ENCODE results near the gene DNAJA3.
A peak's percentile ranks its signal among the peaks of the same experiment; 100 is the strongest.

Gene DNAJA3

GRCh38 chr16:4467916-4468315 is 42.2 kb downstream of the DNAJA3 start:
- no peak overlapping the region for H3K4me3 ChIP-seq

GRCh38 chr16:4468972-4469371 is 43.3 kb downstream of the DNAJA3 start:
- no peak overlapping the region for H3K4me3 ChIP-seq
- no peak for TF ChIP-seq CTCF (IDR thresholded peaks at IDR 0.05)
- no peak overlapping the region for H3K27ac ChIP-seq
- no peak for DNase-seq (ENCODE audit: low spot score)

More at GRCh38 chr16:4467916-4468315, 42.2 kb downstream of the DNAJA3 start:
- no peak for DNase-seq (ENCODE audit: low spot score)
- TF ChIP-seq CTCF (IDR thresholded peaks at IDR 0.05): no peak
- no peak overlapping the region for H3K27ac ChIP-seq

DNA sequence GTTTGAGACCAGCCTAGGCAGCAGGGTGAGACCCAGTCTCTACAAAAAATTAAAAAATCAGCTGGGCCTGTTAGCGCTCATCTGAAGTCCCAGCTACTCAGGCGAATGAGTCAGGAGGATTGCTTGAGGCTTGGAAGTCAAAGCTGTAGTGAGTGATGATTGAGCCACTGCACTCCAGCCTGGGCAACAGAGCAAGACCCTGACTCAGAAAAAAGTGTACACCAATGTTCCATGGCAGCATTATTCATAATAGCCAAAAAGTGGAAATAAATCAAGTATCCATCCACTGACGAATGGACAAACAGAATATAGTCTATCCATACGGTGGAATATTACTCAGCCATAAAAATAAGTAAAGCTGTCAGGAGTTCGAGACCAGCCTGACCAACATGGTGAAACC is 46.2 kb downstream of the DNAJA3 start:
- Histone ChIP-seq H3K27ac (no peak overlapping the region), H3K4me3 (no peak overlapping the region)
- no peak for DNase-seq (ENCODE audit: low spot score)
- TF ChIP-seq CTCF (IDR thresholded peaks at IDR 0.05): no peak

DNA sequence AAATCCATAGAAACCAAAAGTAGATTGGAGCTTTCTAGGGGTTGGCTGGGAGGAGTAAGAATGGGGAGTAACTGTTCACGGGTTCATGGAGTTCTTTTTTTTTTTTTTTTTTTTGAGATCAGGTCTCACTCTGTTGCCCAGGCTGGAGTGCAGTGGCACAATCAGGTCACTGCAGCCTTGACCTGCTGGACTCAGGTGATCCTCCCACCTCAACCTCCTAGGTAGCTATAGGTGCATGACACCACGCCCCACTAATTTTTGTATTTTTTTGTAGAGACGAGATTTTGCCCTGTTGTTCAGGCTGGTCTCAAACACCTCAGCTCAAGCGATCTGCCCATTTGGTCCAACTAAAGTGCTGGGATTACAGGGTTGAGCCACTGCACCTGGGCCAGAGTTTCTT is 47.2 kb downstream of the DNAJA3 start:
- Histone ChIP-seq H3K27ac (no peak overlapping the region), H3K4me3 (no peak overlapping the region)
- DNase-seq (ENCODE audit: low spot score): no peak
- TF ChIP-seq CTCF (IDR thresholded peaks at IDR 0.05): no peak

DNA sequence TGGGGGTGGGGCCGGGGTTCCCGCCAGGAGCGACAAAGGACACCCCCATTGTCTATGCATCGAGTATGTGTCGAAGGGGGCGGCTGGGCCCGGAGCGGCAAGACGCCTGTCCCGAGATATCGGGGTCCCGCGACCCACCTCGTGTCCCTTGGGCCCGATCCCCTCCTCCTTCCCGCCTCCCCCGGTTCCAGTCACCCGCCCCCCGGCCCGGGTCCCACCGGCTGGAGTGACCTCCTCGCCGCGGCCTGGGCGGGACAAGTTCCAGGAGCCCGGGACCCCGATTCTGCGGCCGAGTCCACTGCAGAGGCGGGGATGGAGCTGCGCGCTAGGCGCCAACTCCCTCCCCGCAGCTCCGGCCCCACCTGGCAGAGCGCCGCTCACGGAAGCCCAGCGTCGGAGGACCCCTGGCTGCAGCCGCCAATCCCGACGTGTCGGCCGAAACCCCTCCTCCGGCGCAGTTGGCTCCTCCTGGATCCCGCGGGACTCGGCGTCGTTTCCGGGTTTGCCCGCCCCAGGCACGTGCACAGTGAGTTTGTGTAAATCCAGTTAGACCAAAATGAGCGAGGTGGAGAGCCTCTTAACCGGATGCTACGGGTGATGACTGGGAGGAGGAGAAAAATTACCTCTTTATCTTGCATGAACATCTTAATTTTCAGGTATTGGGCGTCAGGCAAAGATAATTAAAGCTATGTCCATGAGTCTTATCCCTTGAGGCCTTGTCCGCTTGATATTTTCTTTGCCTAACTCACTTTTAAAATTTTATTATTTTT is 48.7 kb downstream of the DNAJA3 start, which contains the start of gene NMRAL1:
Gene NMRAL1, minus strand, starts transcription at position 434 of the 770 bp plus-strand sequence. CDS start 493 bp downstream, outside the sequence.
- H3K27ac ChIP-seq: peak within 1 kb of the TSS; percentile 81 to 90
- peak within 1 kb of the TSS; percentile 79 for H3K4me3 ChIP-seq
- DNase-seq (ENCODE audit: low spot score): peak; percentile 94
- no peak for TF ChIP-seq CTCF (IDR thresholded peaks at IDR 0.05)

DNA sequence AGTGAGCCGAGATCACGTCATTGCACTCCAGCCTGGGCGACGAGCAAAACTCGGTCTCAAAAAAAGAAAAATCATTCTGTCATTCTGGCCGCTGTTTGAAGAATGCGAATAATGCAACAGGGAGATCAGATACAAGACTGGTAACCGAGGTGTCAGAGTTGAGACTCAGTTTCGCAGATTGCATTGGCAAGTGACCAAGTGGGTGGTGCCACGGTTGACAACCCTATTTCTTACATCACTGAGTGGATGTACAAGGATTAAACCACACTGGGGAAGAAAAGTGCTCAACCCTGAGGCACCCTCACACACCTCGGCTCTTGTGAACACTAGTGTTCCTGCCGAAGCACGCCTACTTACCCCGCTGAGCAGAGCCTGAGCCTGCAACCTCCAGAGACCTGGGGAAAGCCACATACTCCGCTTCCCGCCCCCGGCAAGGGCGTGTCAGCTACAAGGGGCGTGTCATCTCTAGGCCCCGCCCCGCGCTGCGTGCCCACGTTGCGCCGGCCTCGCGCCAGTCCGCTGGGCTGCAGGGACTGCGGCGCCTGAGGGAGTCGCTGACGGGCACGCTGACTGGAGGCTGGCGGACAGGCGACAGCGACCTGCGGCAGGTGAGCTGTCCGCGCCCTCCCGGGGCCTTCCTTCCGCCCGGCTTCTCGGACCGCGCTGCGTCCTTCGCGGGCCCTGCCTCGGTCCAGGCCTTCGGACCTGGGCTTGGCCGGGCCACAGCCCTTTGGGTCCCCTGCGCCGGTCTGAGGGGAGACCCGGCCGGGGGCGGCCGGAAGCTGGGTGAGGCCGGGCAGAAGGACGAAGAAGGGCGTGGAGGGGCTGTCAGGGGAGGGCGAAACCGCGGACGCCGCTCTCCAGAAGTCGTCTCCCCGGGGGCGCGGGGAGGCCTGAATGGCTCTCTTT is 50.5 kb downstream of the DNAJA3 start, which contains the start of gene HMOX2:
Gene HMOX2, plus strand, starts transcription at position 519 of the 909 bp plus-strand sequence. CDS start 29,127 bp downstream, outside the sequence.
- DNase-seq (ENCODE audit: low spot score): peak; percentile 93
- H3K27ac ChIP-seq: peak within 1 kb of the TSS; percentile 68 to 88
- peak within 1 kb of the TSS; percentile 99 for H3K4me3 ChIP-seq
- TF ChIP-seq CTCF (IDR thresholded peaks at IDR 0.05): no peak
